Loucy (cell line): ENCODE measurements around the gene PROX2.

Experiments used
- CTCF ChIP-seq: fragments of 200-600 bp; sonication (generic); conservative IDR thresholded peaks from 2 replicates; pipeline ENCODE4 v1.5.1; 2014; ENCODE audit warnings: mild to moderate bottlenecking, antibody characterized with exemption, low read length
- EZH2phosphoT487 ChIP-seq: fragments of 200-600 bp; IDR thresholded peaks from 2 replicates; pipeline ENCODE4 v1.6.1; 2018; ENCODE audit warnings: antibody characterized with exemption, mild to moderate bottlenecking, moderate library complexity, borderline replicate concordance

GRCh38 chr14:74832849-74833248 lies 43.1 kb downstream of the PROX2 start:
- TF ChIP-seq CTCF (no peak), EZH2phosphoT487 (no peak)
